ENCODE measurements around the gene IL9.

The IL9 gene

GRCh38 chr5:135847976-135848375 lies 47.7 kb downstream of the IL9 start:
- TF ChIP-seq CREB1 (IDR thresholded peaks at IDR 0.05; ENCODE audit: low read depth) = no peak
- no peak for TF ChIP-seq TCF12 (IDR thresholded peaks at IDR 0.05; ENCODE audit: low read depth)
- no peak for TF ChIP-seq ZBTB7A (IDR thresholded peaks at IDR 0.05; ENCODE audit: low read depth)
- TF ChIP-seq USF1 (IDR thresholded peaks at IDR 0.05) = no peak
- no peak for TF ChIP-seq MAX (IDR thresholded peaks at IDR 0.05)
- no peak for TF ChIP-seq REST (IDR thresholded peaks at IDR 0.05; ENCODE audit: low read depth)
- no peak for TF ChIP-seq FOXM1 (IDR thresholded peaks at IDR 0.05; ENCODE audit: borderline replicate concordance, low read depth)
- no peak for TF ChIP-seq RAD21 (IDR thresholded peaks at IDR 0.05; ENCODE audit: low read depth)
- TF ChIP-seq TEAD4 (IDR thresholded peaks at IDR 0.05) = no peak
- TF ChIP-seq YY1 (IDR thresholded peaks at IDR 0.05; ENCODE audit: low read depth) = no peak
- no peak for TF ChIP-seq EGR1 (IDR thresholded peaks at IDR 0.05)
- no peak for TF ChIP-seq EP300 (IDR thresholded peaks at IDR 0.05; ENCODE audit: borderline replicate concordance)

- no peak for TF ChIP-seq YY1 (IDR thresholded peaks at IDR 0.05; ENCODE audit: low read depth)
- no peak for TF ChIP-seq MAX (IDR thresholded peaks at IDR 0.05)
- TF ChIP-seq TEAD4 (IDR thresholded peaks at IDR 0.05) = no peak
- no peak for TF ChIP-seq ZBTB7A (IDR thresholded peaks at IDR 0.05; ENCODE audit: low read depth)
- no peak for TF ChIP-seq USF1 (IDR thresholded peaks at IDR 0.05)
- TF ChIP-seq REST (IDR thresholded peaks at IDR 0.05; ENCODE audit: low read depth) = no peak
- TF ChIP-seq FOXM1 (IDR thresholded peaks at IDR 0.05; ENCODE audit: borderline replicate concordance, low read depth) = no peak
- TF ChIP-seq CEBPB (IDR thresholded peaks at IDR 0.05) = no peak
- no peak for TF ChIP-seq CREB1 (IDR thresholded peaks at IDR 0.05; ENCODE audit: low read depth)
- TF ChIP-seq NFIC (IDR thresholded peaks at IDR 0.05) = no peak
- TF ChIP-seq RAD21 (IDR thresholded peaks at IDR 0.05; ENCODE audit: low read depth) = no peak
- no peak for TF ChIP-seq EGR1 (IDR thresholded peaks at IDR 0.05)
- TF ChIP-seq TCF12 (IDR thresholded peaks at IDR 0.05; ENCODE audit: low read depth) = no peak
- no peak for TF ChIP-seq TAF1 (IDR thresholded peaks at IDR 0.05; ENCODE audit: low read depth)
- no peak for TF ChIP-seq EP300 (IDR thresholded peaks at IDR 0.05; ENCODE audit: borderline replicate concordance)
Measured at GRCh38 chr5:135846311-135846710, 49.3 kb downstream of the IL9 start.

- no peak for TF ChIP-seq RAD21 (IDR thresholded peaks at IDR 0.05; ENCODE audit: low read depth)
- no peak for TF ChIP-seq FOXM1 (IDR thresholded peaks at IDR 0.05; ENCODE audit: borderline replicate concordance, low read depth)
- no peak for TF ChIP-seq ZBTB7A (IDR thresholded peaks at IDR 0.05; ENCODE audit: low read depth)
- TF ChIP-seq USF1 (IDR thresholded peaks at IDR 0.05) = no peak
- TF ChIP-seq TCF12 (IDR thresholded peaks at IDR 0.05; ENCODE audit: low read depth) = no peak
- no peak for TF ChIP-seq EP300 (IDR thresholded peaks at IDR 0.05; ENCODE audit: borderline replicate concordance)
- no peak; the same call in 1 of the 2 replicates for TF ChIP-seq NFIC (IDR thresholded peaks at IDR 0.05)
- no peak for TF ChIP-seq TEAD4 (IDR thresholded peaks at IDR 0.05)
- no peak for TF ChIP-seq TAF1 (IDR thresholded peaks at IDR 0.05; ENCODE audit: low read depth)
- no peak for TF ChIP-seq REST (IDR thresholded peaks at IDR 0.05; ENCODE audit: low read depth)
- TF ChIP-seq YY1 (IDR thresholded peaks at IDR 0.05; ENCODE audit: low read depth) = no peak
Measured at GRCh38 chr5:135843571-135844337, 51.9 kb downstream of the IL9 start.

Measured in Ishikawa (cell line).